H1 (cell line): ENCODE results near the gene SYCE3. TPM values are rescaled to one million over a fixed set of nuclear protein-coding genes. Genes with fewer than 3 reads are reported as not detected.

ENCODE experiments used
- CTCF ChIA-PET: fragments of 300-600 bp; sonication (Branson Sonifier 250); formaldehyde crosslinking; loops from one replicate; lab custom pipeline; 2021; ENCODE audit not compliant: partially characterized antibody; lab: Charles Lee
- POLR2A ChIA-PET: fragments of 300-600 bp; sonication (Branson Sonifier 250); formaldehyde crosslinking; loops from one replicate; lab custom pipeline; 2021; ENCODE audit warnings: inconsistent platforms; ENCODE audit not compliant: partially characterized antibody; lab: Charles Lee
- DNase-seq, 2 experiments: peaks; one replicate each; pipeline versions ENCODE4 v3.0.0 to v3.0.0-alpha.2; 2010 to 2022; ENCODE audit warnings: low spot score in 2 of 2, low read depth in 1 of 2, mixed read lengths in 1 of 2
- FAIRE-seq: peaks from 2 replicates; lab custom pipeline; 2011; peaks lifted over from hg19 to GRCh38; lab: Jason Lieb, UNC
- H2AFZ ChIP-seq: 2 replicates; pipeline ENCODE4 v1.8.1; 2012; ENCODE audit warnings: low read length, inconsistent platforms
- H2AK5ac ChIP-seq: 2 replicates; pipeline ENCODE4 v1.6.1; 2013; ENCODE audit warnings: low read depth, low read length
- H2BK120ac ChIP-seq: replicated peaks from 2 replicates; pipeline ENCODE3; 2013; ENCODE audit warnings: low read depth, low read length, inconsistent platforms
- H2BK12ac ChIP-seq: 2 replicates; pipeline ENCODE4 v1.6.1; 2013; ENCODE audit warnings: low read depth, low read length
- H2BK15ac ChIP-seq: 2 replicates; pipeline ENCODE4 v1.6.1; 2013; ENCODE audit warnings: low read length
- H2BK20ac ChIP-seq: 2 replicates; pipeline ENCODE4 v1.6.1; 2013; ENCODE audit warnings: low read length
- H2BK5ac ChIP-seq: 2 replicates; pipeline ENCODE4 v1.6.1; 2013; ENCODE audit warnings: low read depth, low read length
- H3K14ac ChIP-seq: 2 replicates; pipeline ENCODE4 v1.6.1; 2013; ENCODE audit warnings: inconsistent platforms; ENCODE audit not compliant: insufficient read length
- H3K18ac ChIP-seq: 2 replicates; pipeline ENCODE4 v1.6.1; 2013; ENCODE audit warnings: low read length; ENCODE audit errors: extremely low read depth
- H3K23ac ChIP-seq: 2 replicates; pipeline ENCODE4 v1.6.1; 2013; ENCODE audit warnings: inconsistent platforms; ENCODE audit not compliant: insufficient read length
- H3K23me2 ChIP-seq: 2 replicates; pipeline ENCODE4 v1.6.1; 2013; ENCODE audit warnings: low read depth, low read length
- H3K27ac ChIP-seq: 2 replicates; pipeline ENCODE4 v1.6.1; 2011; ENCODE audit warnings: low read depth, low read length, inconsistent platforms
- H3K27me3 ChIP-seq, 4 experiments: replicated peaks in 1 of 4; 1 replicate in 1 of 4; 2 replicates in 3 of 4; pipeline versions ENCODE4 v1.6.1 to v1.8.1; 2011 to 2013; ENCODE audit warnings: low read length in 3 of 4, mild to moderate bottlenecking in 3 of 4, inconsistent platforms in 2 of 4, mixed read lengths in 2 of 4, moderate library complexity in 1 of 4; ENCODE audit not compliant: control insufficient read depth in 3 of 4, insufficient read depth in 3 of 4; ENCODE audit errors: extremely low read depth in 1 of 4
- H3K36me3 ChIP-seq, 4 experiments: 2 replicates each; pipeline versions ENCODE4 v1.6.1 to v1.8.1; 2011 to 2013; ENCODE audit warnings: mild to moderate bottlenecking in 4 of 4, low read length in 3 of 4, moderate library complexity in 2 of 4, control low read depth in 1 of 4, inconsistent platforms in 1 of 4; ENCODE audit not compliant: insufficient read depth in 4 of 4, control insufficient read depth in 2 of 4
- H3K4ac ChIP-seq: replicated peaks from 2 replicates; pipeline ENCODE3; 2013; ENCODE audit warnings: low read length, low read depth, mixed read lengths, inconsistent platforms; ENCODE audit not compliant: insufficient read length
- H3K4me1 ChIP-seq, 4 experiments: replicated peaks in 1 of 4; 1 replicate in 1 of 4; 2 replicates in 3 of 4; pipeline versions ENCODE4 v1.6.1 to v1.8.1; 2011 to 2013; ENCODE audit warnings: low read length in 3 of 4, inconsistent platforms in 2 of 4, mixed read lengths in 1 of 4; ENCODE audit not compliant: insufficient read depth in 4 of 4, control insufficient read depth in 3 of 4
- H3K4me2 ChIP-seq, 2 experiments: 2 replicates each; pipeline versions ENCODE4 v1.6.1 to v1.8.1; 2011 to 2013; ENCODE audit warnings: low read depth in 2 of 2, low read length in 2 of 2, control low read depth in 1 of 2, inconsistent platforms in 1 of 2, mild to moderate bottlenecking in 1 of 2; ENCODE audit not compliant: insufficient read depth in 1 of 2
- H3K4me3 ChIP-seq, 4 experiments: fragments of 200-600, 300-600 bp in 1 of 4; sonication (generic), shearing (Covaris generic), sonication (Bioruptor Twin) in 1 of 4; 2 replicates each; pipeline versions ENCODE4 v1.5.1 to v1.8.1; 2011 to 2016; ENCODE audit warnings: low read length in 4 of 4, low read depth in 3 of 4, control low read depth in 2 of 4, inconsistent platforms in 2 of 4, mild to moderate bottlenecking in 2 of 4, mixed read lengths in 1 of 4, moderate library complexity in 1 of 4; ENCODE audit not compliant: insufficient read depth in 2 of 4; ENCODE audit errors: extremely low read depth in 1 of 4
- H3K56ac ChIP-seq: replicated peaks from 2 replicates; pipeline ENCODE3; 2013; ENCODE audit warnings: low read depth, mild to moderate bottlenecking, mixed read lengths, low read length, inconsistent platforms; ENCODE audit not compliant: insufficient read length
- H3K79me1 ChIP-seq: 2 replicates; pipeline ENCODE4 v1.6.1; 2013; ENCODE audit warnings: low read depth, low read length, control low read depth
- H3K79me2 ChIP-seq, 2 experiments: 2 replicates each; pipeline versions ENCODE4 v1.6.1 to v1.8.1; 2012 to 2013; ENCODE audit warnings: low read length in 2 of 2, mild to moderate bottlenecking in 2 of 2, inconsistent platforms in 1 of 2; ENCODE audit not compliant: insufficient read depth in 2 of 2, control insufficient read depth in 1 of 2
- H3K9ac ChIP-seq, 4 experiments: replicated peaks in 1 of 4; 1 replicate in 1 of 4; 2 replicates in 3 of 4; pipeline versions ENCODE4 v1.6.1 to v1.8.1; 2011 to 2013; ENCODE audit warnings: low read depth in 3 of 4, low read length in 3 of 4, control low read depth in 2 of 4, mild to moderate bottlenecking in 2 of 4, moderate library complexity in 2 of 4, inconsistent platforms in 1 of 4; ENCODE audit errors: extremely low read depth in 1 of 4
- H3K9me3 ChIP-seq, 2 experiments: 2 replicates each; pipeline versions ENCODE4 v1.6.1 to v1.8.1; 2012 to 2013; ENCODE audit warnings: mild to moderate bottlenecking in 2 of 2, moderate library complexity in 2 of 2, control low read depth in 1 of 2, inconsistent platforms in 1 of 2, low read depth in 1 of 2, low read length in 1 of 2, mixed read lengths in 1 of 2; ENCODE audit not compliant: insufficient read depth in 2 of 2
- H4K20me1 ChIP-seq, 2 experiments: replicated peaks in 1 of 2; 2 replicates each; pipeline versions ENCODE3 to v1.8.1; 2011 to 2013; ENCODE audit warnings: inconsistent platforms in 2 of 2, low read length in 2 of 2, mild to moderate bottlenecking in 1 of 2; ENCODE audit not compliant: insufficient read depth in 2 of 2, control insufficient read depth in 1 of 2
- H4K5ac ChIP-seq: 2 replicates; pipeline ENCODE4 v1.6.1; 2013; ENCODE audit warnings: low read length, low read depth, mixed read lengths, inconsistent platforms; ENCODE audit not compliant: insufficient read length
- H4K8ac ChIP-seq: 2 replicates; pipeline ENCODE4 v1.8.0; 2013; ENCODE audit warnings: mild to moderate bottlenecking, moderate library complexity, low read length, inconsistent platforms; ENCODE audit not compliant: insufficient read depth; ENCODE audit errors: extremely low read depth
- H4K91ac ChIP-seq: replicated peaks from 2 replicates; pipeline ENCODE3; 2013; ENCODE audit warnings: low read length, mixed read lengths, inconsistent platforms; ENCODE audit not compliant: insufficient read length
- CEBPB ChIP-seq: IDR thresholded peaks from 2 replicates; pipeline ENCODE4 v1.6.1; 2012; ENCODE audit warnings: low read depth, low read length
- NANOG ChIP-seq: IDR thresholded peaks from 2 replicates; pipeline ENCODE4 v1.6.1; 2011; ENCODE audit warnings: low read length, low read depth, mild to moderate bottlenecking, inconsistent platforms; ENCODE audit not compliant: insufficient read depth, poor library complexity, severe bottlenecking
- TAF1 ChIP-seq: IDR thresholded peaks from 2 replicates; pipeline ENCODE4 v1.6.1; 2011; ENCODE audit warnings: mild to moderate bottlenecking, low read depth, low read length
- WGBS, 2 experiments: shearing (Covaris generic) in 1 of 2; methylation state at CpG; one replicate each; pipeline versions ENCODE4 v1.1.6 to v1.1.7; 2013 to 2015; ENCODE audit warnings: low lambda C conversion rate in 2 of 2, mixed read lengths in 2 of 2, inconsistent platforms in 1 of 2, low coverage in 1 of 2, missing lambda C conversion rate in 1 of 2; ENCODE audit not compliant: insufficient replicate concordance in 2 of 2, insufficient coverage in 1 of 2, insufficient read length in 1 of 2; ENCODE audit errors: extremely low coverage in 1 of 2, missing lambda C conversion rate in 1 of 2; 5-methylcytosine and 5-hydroxymethylcytosine counted together
- polyA plus RNA-seq, 7 experiments: library from polyadenylated mRNA; depleted of rRNA in 3 of 7; stranded (reverse) in 5 of 7; unstranded in 2 of 7; fragments of >200 nt in 5 of 7; fragments of 200-250 nt in 2 of 7; gene quantifications; 1 replicate in 5 of 7; 2 replicates in 1 of 7; 4 replicates in 1 of 7; pipeline versions ENCODE4 v1.2.1 to v1.2.3, GENCODE V29; 2011 to 2013; ENCODE audit warnings: missing spikeins in 2 of 7, mixed read lengths in 2 of 7
- total RNA-seq: library from RNA; stranded (reverse); fragmentation: NEBNext Ultra II Directional; extraction: Animal tissue kit (Norgen Biotek cat#: 25700); gene quantifications from 2 replicates; pipeline ENCODE4 v1.2.1, GENCODE V29; 2021

SYCE3 gene
- total and polyA plus RNA-seq, 2 of the 8 experiments (the other 6 are each of a cell fraction or from before 2014, with no cell fraction given), result 1.9 TPM; not detected in 1

- Histone ChIP-seq H3K56ac (no peak overlapping the region), H4K8ac (no peak overlapping the region; the same call in 1 of the 2 replicates), H3K4ac (no peak overlapping the region), H3K14ac (no peak overlapping the region), H3K79me2 (no peaks in the 10 kb centered on the region), H3K23me2 (peaks cover 18% of the 10 kb centered on the region; the same call in 1 of the 2 replicates), H3K4me3 (no peak overlapping the region), H3K36me3 (no peaks in the 10 kb centered on the region), H3K4me1 (peaks cover 0 to 14% (median 5%) of the 10 kb centered on the region in 4 experiments; a peak in 5 of 7 replicates), H3K18ac (no peak overlapping the region), H4K91ac (no peak overlapping the region), H2AFZ (no peak overlapping the region), H2BK5ac (no peak overlapping the region), H4K20me1 (no peaks in the 10 kb centered on the region), H3K9ac (no peak overlapping the region), H4K5ac (no peak overlapping the region), H3K9me3 (no peaks in the 10 kb centered on the region), H2BK12ac (no peak overlapping the region), H2BK120ac (no peak overlapping the region), H3K23ac (no peak overlapping the region), H3K27me3 (peaks cover 24 to 35% (median 32%) of the 10 kb centered on the region in 4 experiments), H3K4me2 (no peak overlapping the region), H2AK5ac (no peak overlapping the region), H2BK20ac (no peak overlapping the region), H3K79me1 (no peaks in the 10 kb centered on the region), H2BK15ac (no peak overlapping the region), H3K27ac (no peak overlapping the region)
- POLR2A ChIA-PET, result interaction anchor here (1.0 kb wide), 1 partner anchor 11 kb away, joined by 3 read pairs; no protein-coding TSS in a partner anchor
- CTCF ChIA-PET, result interaction anchor here (1.0 to 6.6 kb wide), 6 partner anchors 10 to 161 kb away, joined by 3 to 36 read pairs (median 4); partner anchors contain the start of genes KLHDC7B and SCO2
- 89% methylated on average over 7 of the region's 8 CpGs; no CpG with 5 or more reads in 1 of the 2 experiments for WGBS, 2 experiments
- DNase-seq (no peak), FAIRE-seq (no peak)
- TF ChIP-seq TAF1 (no peak), CEBPB (no peak), NANOG (no peak)
Measured at GRCh38 chr22:50535113-50535512, 27.6 kb downstream of the SYCE3 start.
